Coronary artery (tissue), 2 donors: Measurements from ENCODE around the gene SKAP2.

Experiments used
- DNase-seq: peaks from one replicate; pipeline ENCODE4 v3.0.0-alpha.2; 2017; ENCODE audit warnings: low spot score
- H3K27ac ChIP-seq, 2 donors: fragments of 200-600 bp; sonication (generic); one replicate each; pipeline ENCODE4 v1.5.1; 2016 to 2019
- H3K4me3 ChIP-seq: fragments of 200-600 bp; sonication (generic); 2 replicates; pipeline ENCODE4 v1.5.1; 2016; ENCODE audit warnings: mild to moderate bottlenecking, moderate library complexity
- CTCF ChIP-seq: fragments of 200-600 bp; sonication (generic); IDR thresholded peaks from one replicate; pipeline ENCODE4 v1.5.1; 2019; ENCODE audit warnings: antibody characterized with exemption

SKAP2 gene

GRCh38 chr7:26760501-26760900 lies 103.9 kb downstream of the SKAP2 start:
- TF ChIP-seq CTCF = no peak
- H3K27ac ChIP-seq = no peak overlapping the region
- DNase-seq = no peak

GRCh38 chr7:26759108-26759507 lies 105.3 kb downstream of the SKAP2 start:
- Histone ChIP-seq H3K4me3 (no peak overlapping the region), H3K27ac (no peak overlapping the region)
- TF ChIP-seq CTCF = no peak
- no peak for DNase-seq

More at GRCh38 chr7:26760501-26760900, 103.9 kb downstream of the SKAP2 start:
- no peak overlapping the region for H3K4me3 ChIP-seq

GRCh38 chr7:26743205-26743604 lies 121.2 kb downstream of the SKAP2 start:
- Histone ChIP-seq H3K4me3 (no peak overlapping the region), H3K27ac (no peak overlapping the region)
- no peak for DNase-seq
- TF ChIP-seq CTCF = no peak

- no peak for TF ChIP-seq CTCF
- Histone ChIP-seq H3K4me3 (no peak overlapping the region), H3K27ac (no peak overlapping the region)
- no peak for DNase-seq
Observed at GRCh38 chr7:26735976-26736600, 128.3 kb downstream of the SKAP2 start.

GRCh38 chr7:26729150-26729775 lies 135.1 kb downstream of the SKAP2 start:
- no peak for TF ChIP-seq CTCF
- DNase-seq = no peak
- H3K27ac ChIP-seq = no peak overlapping the region
- no peak overlapping the region for H3K4me3 ChIP-seq

GRCh38 chr7:26726051-26726450 lies 138.3 kb downstream of the SKAP2 start:
- no peak for DNase-seq
- Histone ChIP-seq H3K27ac (no peak overlapping the region), H3K4me3 (no peak overlapping the region)
- no peak for TF ChIP-seq CTCF

- H3K4me3 ChIP-seq = no peak overlapping the region
- DNase-seq = no peak
- TF ChIP-seq CTCF = no peak
Observed at GRCh38 chr7:26724795-26725194, 139.6 kb downstream of the SKAP2 start.

More at GRCh38 chr7:26724795-26725194, 139.6 kb downstream of the SKAP2 start:
- H3K27ac ChIP-seq = no peak overlapping the region
